Activated T-helper 17 cell treated with anti-CD3 and anti-CD28 coated beads, Interleukin-2, amount 50 U/mL, for 72 hours (primary cell): ENCODE data around the gene MRPL28. TPM values are rescaled to one million over a fixed set of nuclear protein-coding genes. Genes with fewer than 3 reads are reported as not detected.
"Not testable (repeated sequence)": the region's sequence is repeated elsewhere in the genome, so short reads cannot be mapped to it uniquely, and the experiment has no call there.

Experiments used
- ATAC-seq: fragments of 150-1000 bp; cut with Tn5 transposase; replicated peaks from 2 replicates; pipeline ENCODE4 v1.10.0; 2021; ENCODE audit warnings: mild to moderate bottlenecking, moderate library complexity
- H3K27ac Mint-ChIP-seq: one replicate; pipeline ENCODE4 v1.8.0; 2022; ENCODE audit warnings: mixed read lengths
- H3K27me3 Mint-ChIP-seq: one replicate; pipeline ENCODE4 v1.8.0; 2022; ENCODE audit warnings: mixed read lengths
- H3K36me3 Mint-ChIP-seq: one replicate; pipeline ENCODE4 v1.8.0; 2022; ENCODE audit warnings: low read depth, mild to moderate bottlenecking, mixed read lengths
- H3K4me1 Mint-ChIP-seq: one replicate; pipeline ENCODE4 v1.8.0; 2022; ENCODE audit warnings: mixed read lengths
- H3K4me3 Mint-ChIP-seq: one replicate; pipeline ENCODE4 v1.8.0; 2022; ENCODE audit warnings: mild to moderate bottlenecking, mixed read lengths
- H3K9me3 Mint-ChIP-seq: one replicate; pipeline ENCODE4 v1.8.0; 2022; ENCODE audit warnings: mixed read lengths
- total RNA-seq, 2 donors: library from RNA; stranded (reverse); gene quantifications; one replicate each; pipeline ENCODE4 v1.2.3, GENCODE V29; 2022

The MRPL28 gene
- total RNA-seq, 2 donors from 2014 or later, result 63.4 to 86.2 TPM

DNA sequence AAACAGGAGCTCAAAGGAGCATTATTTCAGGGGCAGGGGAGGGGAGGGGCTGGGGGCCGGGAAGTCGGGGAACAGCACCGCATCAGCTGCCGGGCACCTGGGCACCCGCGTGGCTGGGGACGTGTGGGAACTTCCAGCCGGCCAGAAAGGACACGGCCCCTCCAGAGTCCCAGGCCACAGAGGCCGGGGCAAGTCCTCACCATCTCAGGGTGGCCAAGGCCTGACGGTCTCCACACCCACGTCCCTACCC lies 10.3 kb upstream of the MRPL28 start:
- Mint-ChIP-seq H3K4me3 (peak overlapping the region; percentile 70), H3K9me3 (no peaks in the 10 kb centered on the region), H3K27me3 (no peaks in the 10 kb centered on the region), H3K36me3 (no peaks in the 10 kb centered on the region), H3K4me1 (peaks cover 6% of the 10 kb centered on the region), H3K27ac (peak overlapping the region; percentile 78)
- no peak for ATAC-seq

DNA sequence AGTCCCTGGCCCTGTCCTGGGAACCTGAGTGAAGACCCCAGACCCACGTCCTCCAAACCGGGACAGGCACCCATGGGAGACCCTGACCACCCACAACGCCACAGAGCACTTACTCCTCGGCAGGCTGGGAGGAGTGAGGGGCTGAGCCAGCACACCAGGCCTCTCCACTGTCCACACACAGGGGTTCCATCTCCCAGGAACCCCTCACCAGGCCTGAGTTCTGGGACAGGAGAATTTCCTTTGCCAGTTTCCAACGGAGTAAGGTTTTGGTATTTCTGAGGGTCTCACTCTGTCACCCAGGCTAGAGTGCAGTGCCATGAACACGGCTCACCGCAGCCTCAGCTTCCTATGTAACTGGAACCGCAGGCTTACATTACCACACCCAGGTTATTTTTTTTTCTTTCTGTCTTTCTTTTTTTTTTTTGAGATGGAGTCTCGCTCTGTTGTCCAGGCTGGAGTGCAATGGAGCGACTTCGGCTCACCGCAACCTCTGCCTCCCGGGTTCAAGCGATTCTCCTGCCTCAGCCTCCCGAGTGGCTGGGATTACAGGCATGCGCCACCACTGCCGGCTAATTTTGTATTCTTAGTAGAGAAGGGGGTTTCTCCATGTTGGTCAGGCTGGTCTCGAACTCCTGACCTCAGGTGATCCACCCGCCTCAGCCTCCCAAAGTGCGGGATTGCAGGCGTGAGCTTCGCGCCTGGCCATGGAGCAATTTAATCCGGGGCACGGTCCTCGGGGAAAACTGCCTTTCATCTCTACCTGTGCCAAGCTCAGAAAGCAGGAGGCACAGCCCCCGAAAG lies 9.8 kb upstream of the MRPL28 start:
- H3K36me3 Mint-ChIP-seq, result no peaks in the 10 kb centered on the region
- H3K4me3 Mint-ChIP-seq, result peak overlapping the region; percentile 70
- peak overlapping the region; percentile 78 for H3K27ac Mint-ChIP-seq
- ATAC-seq, result no peak
- no peaks in the 10 kb centered on the region for H3K27me3 Mint-ChIP-seq
- peaks cover 6% of the 10 kb centered on the region for H3K4me1 Mint-ChIP-seq
- no peaks in the 10 kb centered on the region for H3K9me3 Mint-ChIP-seq

DNA sequence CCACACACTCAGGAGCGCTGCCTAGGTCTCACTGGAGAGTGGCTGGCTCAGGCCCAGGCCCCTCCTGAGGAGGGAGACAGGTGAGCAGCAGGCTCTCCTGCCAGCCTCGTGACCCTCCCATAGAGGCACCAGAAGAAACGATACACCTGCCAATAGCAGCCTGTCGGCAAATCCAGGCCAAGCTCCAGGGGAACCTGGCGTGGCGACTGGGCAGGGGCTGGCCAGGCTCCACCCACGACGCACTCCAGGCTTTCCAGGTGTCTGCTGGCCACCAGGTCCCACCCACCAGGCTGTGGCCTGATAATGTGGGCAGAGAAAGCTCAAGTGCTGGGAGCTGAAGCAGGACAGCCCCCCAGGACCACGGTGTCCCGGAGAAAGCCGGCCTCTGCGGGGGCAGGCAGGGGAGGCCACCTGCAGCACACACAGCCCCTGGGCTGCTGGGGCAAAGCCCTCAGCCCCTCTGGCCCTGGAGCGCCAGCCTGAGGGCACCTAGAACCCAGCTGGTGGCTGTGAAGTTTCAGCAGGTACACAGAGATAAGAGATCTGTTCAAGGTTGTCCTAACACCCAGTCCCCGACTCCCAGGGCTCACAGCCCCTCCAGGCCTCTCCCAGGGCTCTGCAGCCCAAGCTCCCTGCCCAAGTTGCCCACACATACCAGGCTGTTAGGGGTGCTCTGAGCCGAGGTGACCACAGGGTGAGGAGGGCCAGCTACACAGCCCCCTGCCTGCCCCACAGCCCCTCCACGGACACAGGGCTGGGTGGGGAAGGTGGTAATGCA lies 9.0 kb upstream of the MRPL28 start:
- peak overlapping the region; percentile 78 for H3K27ac Mint-ChIP-seq
- H3K4me3 Mint-ChIP-seq, result peak overlapping the region; percentile 70
- no peaks in the 10 kb centered on the region for H3K27me3 Mint-ChIP-seq
- no peak for ATAC-seq
- peaks cover 6% of the 10 kb centered on the region for H3K4me1 Mint-ChIP-seq
- H3K36me3 Mint-ChIP-seq, result no peaks in the 10 kb centered on the region
- no peaks in the 10 kb centered on the region for H3K9me3 Mint-ChIP-seq

DNA sequence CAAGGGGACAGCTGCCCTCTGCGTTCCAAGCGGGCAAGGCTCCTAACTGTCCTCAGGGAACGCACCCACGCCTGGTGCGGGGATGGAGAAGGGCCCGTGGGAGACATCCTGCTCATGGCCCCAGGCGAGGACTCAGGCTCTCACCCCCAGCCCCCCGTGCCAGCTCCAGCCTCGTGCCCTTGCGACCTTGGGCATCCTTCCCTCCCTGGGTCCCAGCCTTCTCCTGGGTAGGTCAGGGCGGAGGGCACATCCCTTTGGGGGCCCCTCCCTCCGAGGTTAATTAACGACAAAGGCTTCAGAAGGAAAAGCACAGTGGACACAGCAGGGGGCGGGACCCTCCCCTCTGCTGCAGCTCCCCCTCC lies 8.5 kb upstream of the MRPL28 start:
- ATAC-seq, result no peak
- Mint-ChIP-seq H3K4me1 (peaks cover 6% of the 10 kb centered on the region), H3K27me3 (no peaks in the 10 kb centered on the region), H3K9me3 (no peaks in the 10 kb centered on the region), H3K27ac (no peak overlapping the region), H3K36me3 (no peaks in the 10 kb centered on the region), H3K4me3 (peak overlapping the region; percentile 70)

DNA sequence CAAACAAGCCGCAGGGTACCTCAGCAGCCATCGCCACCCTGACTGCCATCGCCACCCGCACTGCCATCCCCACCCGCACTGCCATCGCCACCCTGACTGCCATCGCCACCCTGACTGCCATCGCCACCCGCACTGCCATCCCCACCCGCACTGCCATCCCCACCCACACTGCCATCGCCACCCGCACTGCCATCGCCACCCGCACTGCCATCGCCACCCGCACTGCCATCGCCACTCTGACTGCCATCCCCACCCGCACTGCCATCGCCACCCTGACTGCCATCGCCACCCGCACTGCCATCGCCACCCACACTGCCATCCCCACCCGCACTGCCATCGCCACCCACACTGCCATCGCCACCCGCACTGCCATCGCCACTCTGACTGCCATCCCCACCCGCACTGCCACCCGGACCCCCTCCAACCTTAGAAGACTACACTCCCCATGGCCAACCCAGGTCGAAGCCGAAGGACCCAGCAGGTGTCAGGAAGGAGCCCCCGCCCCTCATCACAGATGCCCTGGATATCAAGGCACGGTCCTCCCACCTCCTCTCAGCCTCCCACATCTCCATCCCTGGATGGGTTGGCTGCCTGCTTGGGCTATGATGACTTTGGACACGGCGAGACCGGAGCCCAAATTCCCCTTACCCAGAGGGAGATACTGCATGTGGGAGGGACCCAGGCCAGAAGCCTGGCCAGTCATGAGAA lies 7.9 kb upstream of the MRPL28 start:
- not testable (repeated sequence) for H3K4me1 Mint-ChIP-seq, H3K4me3 Mint-ChIP-seq, ATAC-seq, H3K36me3 Mint-ChIP-seq, H3K27me3 Mint-ChIP-seq, H3K9me3 Mint-ChIP-seq, H3K27ac Mint-ChIP-seq

DNA sequence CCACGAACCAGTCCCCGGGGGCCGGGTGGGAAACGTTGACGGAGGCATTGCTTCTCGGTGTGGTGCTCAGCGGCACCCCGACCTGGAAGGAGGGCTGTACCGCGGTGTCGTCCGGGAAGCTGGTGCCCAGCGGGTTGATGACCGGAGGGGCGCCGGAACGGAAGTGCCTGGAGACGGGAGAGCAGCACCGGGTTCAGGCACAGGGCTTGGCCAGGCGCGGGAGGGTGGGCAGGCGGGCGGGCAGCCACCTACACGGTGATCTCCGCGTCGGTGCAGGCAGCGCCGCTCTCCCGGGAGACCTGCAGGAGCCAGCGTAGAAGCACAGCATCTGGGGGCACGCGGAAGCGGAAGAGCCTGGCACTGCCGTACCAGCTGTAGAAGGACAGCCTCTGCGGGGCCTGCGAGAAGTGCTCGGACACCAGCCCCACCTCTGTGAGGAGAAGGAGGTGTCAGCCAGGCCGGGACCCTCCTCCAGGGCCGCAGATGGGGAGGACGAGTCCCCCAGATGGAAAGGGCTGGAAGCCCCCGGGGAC lies 7.1 kb upstream of the MRPL28 start:
- Mint-ChIP-seq H3K9me3 (no peaks in the 10 kb centered on the region), H3K4me1 (no peaks in the 10 kb centered on the region), H3K27ac (no peak overlapping the region), H3K36me3 (peaks cover 5% of the 10 kb centered on the region), H3K27me3 (no peaks in the 10 kb centered on the region), H3K4me3 (no peak overlapping the region)
- no peak for ATAC-seq

DNA sequence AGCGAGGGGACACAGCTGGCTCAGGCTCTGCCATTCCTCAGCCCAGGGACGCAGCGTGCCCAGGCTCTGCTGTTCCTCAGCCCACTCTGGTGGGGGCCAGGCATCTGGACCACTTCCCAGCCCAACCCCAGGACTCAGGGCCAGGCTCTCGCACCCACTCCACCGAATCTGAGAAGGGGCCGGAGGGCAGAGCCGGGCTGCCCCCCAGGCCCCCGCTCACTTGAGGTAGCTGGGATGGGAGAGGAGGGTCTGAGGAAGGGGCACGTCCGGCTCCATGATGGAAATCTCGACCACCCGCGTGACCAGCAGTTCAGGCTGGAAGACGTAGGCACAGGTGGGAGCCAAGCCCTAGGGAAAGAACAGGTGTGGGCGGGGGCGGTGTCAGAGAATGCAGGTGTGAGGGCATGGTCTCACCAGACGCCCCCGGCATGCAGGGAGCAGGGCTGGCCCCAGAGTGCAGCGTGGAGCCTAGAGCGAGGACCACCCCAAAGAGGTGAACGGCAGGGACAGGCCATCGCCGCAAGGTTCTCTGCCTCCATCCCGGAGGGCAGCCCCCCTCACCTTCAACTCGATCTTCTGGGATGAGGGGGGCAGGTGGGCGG lies 6.6 kb upstream of the MRPL28 start:
- no peak overlapping the region for H3K27ac Mint-ChIP-seq
- H3K4me1 Mint-ChIP-seq, result no peaks in the 10 kb centered on the region
- peaks cover 5% of the 10 kb centered on the region for H3K36me3 Mint-ChIP-seq
- no peak overlapping the region for H3K4me3 Mint-ChIP-seq
- ATAC-seq, result no peak
- H3K27me3 Mint-ChIP-seq, result no peaks in the 10 kb centered on the region
- no peaks in the 10 kb centered on the region for H3K9me3 Mint-ChIP-seq

DNA sequence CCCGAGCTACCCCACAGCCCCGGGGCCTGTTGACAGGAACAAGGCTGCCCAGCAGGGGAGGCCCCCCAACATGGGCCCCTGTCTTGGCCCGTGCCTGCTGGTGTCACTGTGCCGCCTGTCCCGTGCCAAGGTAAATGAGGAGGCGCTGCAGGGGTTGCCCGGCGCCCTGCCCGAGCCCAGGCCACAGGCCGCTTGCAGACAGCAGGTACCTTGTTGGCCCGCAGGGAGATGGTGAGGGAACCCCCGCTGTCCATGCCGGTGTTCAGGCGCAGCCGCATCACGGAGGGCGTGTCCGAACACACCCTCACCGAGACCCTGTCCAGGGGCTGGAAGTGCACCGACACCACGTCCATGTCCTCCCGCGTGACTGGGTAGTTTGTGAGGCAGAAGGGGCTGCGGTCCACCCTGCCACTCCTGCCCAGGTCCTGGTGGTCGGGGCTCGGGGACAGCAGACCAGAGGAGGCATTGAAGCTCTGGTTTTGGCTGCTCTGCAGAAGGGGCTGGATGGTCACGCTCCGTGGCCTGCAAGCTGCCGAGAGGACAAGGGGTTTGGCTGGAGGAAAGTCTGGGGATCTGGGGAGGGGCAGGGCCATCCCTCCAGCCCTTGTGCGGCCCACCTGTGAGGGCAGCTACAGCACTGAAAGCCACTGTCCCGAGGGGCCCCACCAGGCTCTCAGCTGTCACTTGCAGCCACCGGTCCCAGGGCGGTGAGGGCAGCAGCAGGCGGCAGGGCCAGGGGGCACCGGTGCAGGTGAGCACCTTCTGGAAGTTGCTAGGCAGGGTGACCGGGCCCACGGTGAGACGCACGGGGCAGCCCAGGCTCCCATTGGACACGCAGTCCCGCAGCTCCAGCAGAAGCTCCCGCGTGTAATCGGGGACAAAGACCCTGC lies 5.8 kb upstream of the MRPL28 start:
- Mint-ChIP-seq H3K27ac (no peak overlapping the region), H3K27me3 (no peaks in the 10 kb centered on the region), H3K36me3 (peaks cover 5% of the 10 kb centered on the region), H3K9me3 (no peaks in the 10 kb centered on the region), H3K4me3 (no peak overlapping the region), H3K4me1 (no peaks in the 10 kb centered on the region)
- ATAC-seq, result no peak

DNA sequence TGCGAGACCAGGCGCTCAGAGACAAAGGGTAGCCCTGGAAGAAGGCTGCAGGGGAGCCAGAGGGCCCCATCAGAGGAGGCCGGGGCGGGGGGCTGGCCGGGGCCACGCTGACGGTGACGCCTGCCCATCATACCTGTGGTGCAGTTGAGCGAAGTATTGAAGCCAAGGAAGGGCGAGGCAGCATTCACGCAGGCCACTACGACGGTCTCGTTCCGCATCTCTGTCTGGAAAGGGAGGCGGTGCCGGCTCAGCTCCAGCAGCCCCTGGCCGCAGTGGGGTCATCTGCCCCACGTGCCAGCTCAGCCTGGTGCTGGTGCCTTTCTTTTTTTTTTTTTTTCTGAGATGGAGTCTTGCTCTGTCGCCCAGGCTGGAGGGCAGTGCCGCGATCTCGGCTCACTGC lies 4.9 kb upstream of the MRPL28 start:
- H3K27ac Mint-ChIP-seq, result no peak overlapping the region
- ATAC-seq, result no peak
- H3K4me3 Mint-ChIP-seq, result no peak overlapping the region
- peaks cover 6% of the 10 kb centered on the region for H3K4me1 Mint-ChIP-seq
- H3K36me3 Mint-ChIP-seq, result peaks cover 13% of the 10 kb centered on the region
- H3K27me3 Mint-ChIP-seq, result no peaks in the 10 kb centered on the region
- no peaks in the 10 kb centered on the region for H3K9me3 Mint-ChIP-seq

DNA sequence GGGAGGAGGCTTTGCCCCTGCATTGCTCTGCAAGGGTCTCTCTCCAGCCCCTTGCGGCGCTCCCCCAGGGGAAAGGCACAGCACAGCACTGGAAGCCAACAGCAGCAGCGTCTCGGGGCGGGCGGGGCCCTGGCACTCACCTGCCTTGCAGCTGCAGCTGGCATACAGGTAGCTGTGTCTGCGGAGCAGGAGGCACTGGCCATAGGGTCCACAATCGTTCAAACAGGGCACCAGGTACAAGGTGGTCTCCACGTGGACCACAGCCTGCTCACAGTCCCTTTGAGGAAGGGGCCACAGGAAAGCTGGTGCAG lies 4.2 kb upstream of the MRPL28 start:
- Mint-ChIP-seq H3K4me1 (peaks cover 6% of the 10 kb centered on the region), H3K27me3 (no peaks in the 10 kb centered on the region), H3K4me3 (no peak overlapping the region), H3K9me3 (no peaks in the 10 kb centered on the region), H3K36me3 (peaks cover 18% of the 10 kb centered on the region), H3K27ac (no peak overlapping the region)
- ATAC-seq, result no peak

DNA sequence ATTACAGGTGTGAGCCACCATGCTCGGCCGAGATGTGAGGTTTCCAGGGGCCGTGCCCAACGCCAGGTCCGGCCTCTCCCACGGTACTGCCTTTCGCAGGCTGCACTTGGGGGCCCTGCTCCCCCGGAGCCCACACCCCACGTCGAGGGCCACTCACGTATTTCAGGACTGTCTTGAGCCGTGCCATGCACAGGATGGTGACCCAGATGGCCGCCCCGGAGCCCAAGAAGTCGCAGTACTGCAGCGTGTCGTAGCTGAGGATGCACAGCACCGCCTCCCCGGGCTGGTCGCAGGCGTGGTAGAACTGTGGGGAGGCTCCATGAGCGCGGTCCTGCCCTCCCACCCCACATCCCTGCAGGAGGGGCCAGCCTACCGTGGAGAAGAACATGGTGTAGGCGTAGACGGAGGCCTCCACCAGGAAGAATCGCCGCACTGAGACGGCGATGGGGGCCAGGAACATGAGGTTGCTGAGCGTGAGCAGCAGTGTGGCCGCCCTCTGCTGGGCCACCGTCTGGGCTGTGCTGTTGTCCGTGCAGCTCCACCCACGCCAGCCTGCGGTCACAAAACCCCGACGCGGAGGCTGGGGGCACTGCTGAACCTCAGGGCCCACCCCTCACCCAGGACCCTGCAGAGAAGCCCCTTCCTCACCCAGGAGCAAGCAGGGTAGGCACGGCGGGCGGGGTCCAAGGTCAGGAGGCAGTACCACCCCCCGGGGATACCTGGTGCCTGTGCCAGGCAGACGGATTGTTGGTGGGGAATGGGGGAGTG lies 3.7 kb upstream of the MRPL28 start:
- Mint-ChIP-seq H3K27me3 (no peaks in the 10 kb centered on the region), H3K4me1 (peaks cover 6% of the 10 kb centered on the region), H3K4me3 (no peak overlapping the region), H3K9me3 (no peaks in the 10 kb centered on the region), H3K36me3 (peaks cover 24% of the 10 kb centered on the region), H3K27ac (no peak overlapping the region)
- no peak for ATAC-seq

DNA sequence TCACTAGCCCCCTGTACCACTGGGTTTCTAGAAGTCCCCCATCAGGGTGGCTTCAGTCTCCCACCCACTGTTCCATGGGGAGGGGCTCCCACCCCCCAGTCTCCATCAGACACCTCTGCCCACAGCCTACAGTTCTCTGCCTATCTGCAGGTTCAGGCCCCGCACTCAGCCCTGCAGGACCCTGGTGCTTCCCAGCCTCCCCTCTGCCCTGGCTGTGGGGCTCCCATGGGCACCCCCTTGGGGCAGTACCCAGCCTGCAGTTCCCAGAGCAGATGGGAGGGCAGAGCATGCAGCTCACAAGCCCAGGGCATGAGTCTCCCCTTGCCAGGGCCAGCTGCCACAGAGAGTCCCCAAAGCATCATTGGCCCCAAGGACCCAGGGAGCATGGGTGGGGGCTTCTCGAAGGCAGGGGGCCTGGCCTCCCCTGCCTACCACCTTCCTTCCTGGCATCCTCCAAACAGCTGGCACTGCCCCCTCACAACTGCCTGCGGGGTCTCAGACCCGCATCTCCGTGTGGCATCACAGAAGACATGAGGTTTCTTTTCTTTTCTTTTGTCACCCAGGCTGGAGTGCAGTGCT lies 2.8 kb upstream of the MRPL28 start:
- peaks cover 6% of the 10 kb centered on the region for H3K4me1 Mint-ChIP-seq
- no peaks in the 10 kb centered on the region for H3K27me3 Mint-ChIP-seq
- no peak overlapping the region for H3K4me3 Mint-ChIP-seq
- H3K9me3 Mint-ChIP-seq, result no peaks in the 10 kb centered on the region
- H3K27ac Mint-ChIP-seq, result peak overlapping the region; percentile 26
- no peak for ATAC-seq
- H3K36me3 Mint-ChIP-seq, result peaks cover 28% of the 10 kb centered on the region

DNA sequence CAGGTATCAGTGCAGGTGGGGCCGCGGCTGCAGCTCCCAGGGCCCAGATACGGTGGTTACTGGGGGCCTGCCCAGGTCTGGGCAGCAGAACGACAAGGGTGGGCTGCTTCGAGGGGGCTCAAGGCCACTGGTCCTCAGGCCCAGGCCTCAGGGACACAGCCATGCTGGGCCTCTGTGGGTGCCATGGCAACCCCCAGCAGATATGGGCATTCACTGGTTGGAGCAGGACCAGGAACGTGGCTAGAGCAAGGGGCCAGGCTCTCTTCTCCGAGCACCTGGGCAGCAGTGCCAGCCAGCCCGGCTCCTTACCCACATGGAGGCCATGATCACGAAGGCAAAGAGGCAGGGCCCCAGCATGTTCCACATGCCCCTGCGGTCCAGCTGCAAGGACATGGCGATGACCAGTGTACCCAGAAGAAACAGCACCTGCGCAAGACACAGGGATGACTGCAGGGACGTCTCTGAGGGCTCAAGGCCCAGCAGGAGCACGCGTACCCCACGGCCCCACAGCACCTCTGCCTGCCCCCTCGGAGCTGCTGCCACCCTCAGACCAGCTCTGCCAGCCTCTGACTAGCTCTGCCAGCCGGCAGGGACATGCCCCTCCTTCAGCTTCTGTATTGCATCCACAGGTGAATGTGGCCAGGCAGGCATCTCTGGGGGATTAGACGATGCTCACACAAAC lies 2.1 kb upstream of the MRPL28 start:
- no peaks in the 10 kb centered on the region for H3K9me3 Mint-ChIP-seq
- H3K27ac Mint-ChIP-seq, result peak overlapping the region; percentile 43
- no peaks in the 10 kb centered on the region for H3K27me3 Mint-ChIP-seq

More for the DNA sequence above, 2.1 kb upstream of the MRPL28 start:
- no peak for ATAC-seq
- H3K4me1 Mint-ChIP-seq, result peaks cover 6% of the 10 kb centered on the region
- peak overlapping the region; percentile 20 for H3K4me3 Mint-ChIP-seq
- H3K36me3 Mint-ChIP-seq, result peaks cover 31% of the 10 kb centered on the region
